Lung (tissue), 12 donors: ENCODE measurements around the gene PARD3. TPM values are rescaled to one million over a fixed set of nuclear protein-coding genes. Genes with fewer than 3 reads are reported as not detected.
A peak's percentile ranks its signal among the peaks of the same experiment; 100 is the strongest.

Experiments used
- ATAC-seq: fragments of 200-7000 bp; cut with Tn5 transposase; one replicate; pipeline ENCODE4 v1.9.1; 2020; ENCODE audit warnings: moderate number of reproducible peaks; ENCODE audit not compliant: insufficient read depth, low FRiP score
- DNase-seq, 3 donors: peaks; one replicate each; pipeline ENCODE4 v3.0.0-alpha.2; 2013 to 2017
- H3K27ac ChIP-seq, 2 donors: one replicate each; pipeline ENCODE4 v1.5.1; 2013; ENCODE audit warnings: mild to moderate bottlenecking in 2 of 2, moderate library complexity in 2 of 2, control low read depth in 1 of 2, inconsistent platforms in 1 of 2, low read depth in 1 of 2, low read length in 1 of 2
- H3K27me3 ChIP-seq, 3 donors: one replicate each; pipeline ENCODE4 v1.5.1; 2013; ENCODE audit warnings: low read length in 2 of 3; ENCODE audit not compliant: control insufficient read depth in 3 of 3, insufficient read depth in 3 of 3
- H3K36me3 ChIP-seq, 4 donors: one replicate each; pipeline ENCODE4 v1.5.1; 2013; ENCODE audit warnings: low read length in 4 of 4, mild to moderate bottlenecking in 1 of 4, moderate library complexity in 1 of 4; ENCODE audit not compliant: control insufficient read depth in 4 of 4, insufficient read depth in 4 of 4
- H3K4me1 ChIP-seq, 5 donors: one replicate each; pipeline ENCODE4 v1.5.1; 2013; ENCODE audit warnings: low read length in 5 of 5, mild to moderate bottlenecking in 2 of 5, moderate library complexity in 1 of 5; ENCODE audit not compliant: control insufficient read depth in 5 of 5, insufficient read depth in 5 of 5
- H3K4me3 ChIP-seq: one replicate; pipeline ENCODE4 v1.5.1; 2013; ENCODE audit warnings: mild to moderate bottlenecking, control low read depth, moderate library complexity
- H3K9ac ChIP-seq, 2 donors: one replicate each; pipeline ENCODE4 v1.5.1; 2013; ENCODE audit warnings: low read length in 2 of 2, control low read depth in 1 of 2; ENCODE audit not compliant: insufficient read depth in 1 of 2
- H3K9me3 ChIP-seq, 4 donors: one replicate each; pipeline ENCODE4 v1.5.1; 2013; ENCODE audit warnings: low read length in 3 of 4, mild to moderate bottlenecking in 1 of 4, moderate library complexity in 1 of 4; ENCODE audit not compliant: control insufficient read depth in 4 of 4, insufficient read depth in 3 of 4
- WGBS, 2 donors: extraction: QIAGEN DNeasy Blood & Tissue Kit; methylation state at CpG; one replicate each; pipeline ENCODE4 v1.1.7; 2013; 5-methylcytosine and 5-hydroxymethylcytosine counted together
- polyA plus RNA-seq, 2 donors: library from polyadenylated mRNA; stranded (reverse); fragments of 200-250 nt; gene quantifications; one replicate each; pipeline ENCODE4 v1.2.1, GENCODE V29; 2013
- total RNA-seq, 2 donors: library from RNA; depleted of rRNA in 1 of 2; stranded (reverse); fragments of >200 nt in 1 of 2; gene quantifications; one replicate each; pipeline ENCODE4 v1.2.1, GENCODE V29; 2014 to 2021
- TF ChIP-seq, protein P1 (sequence below): IDR thresholded peaks from 2 replicates; pipeline ENCODE4 v1.5.1; 2012; ENCODE audit warnings: mild to moderate bottlenecking; ENCODE audit errors: control extremely low read depth, extremely low read depth
- donor health status: control.
- donor health status: control.
- donor health status: Bipolar disorder and iron deficiency.
- donor health status: healthy.
- donor health status: DM: yes; HTN: yes; CAD: no.

PARD3 gene
- total and polyA plus RNA-seq, 4 donors, result 10.3 to 69.2 (median 27.6) TPM

- Histone ChIP-seq H3K27me3 (no peaks in the 10 kb centered on the region), H3K27ac (no peak overlapping the region), H3K9ac (no peak overlapping the region), H3K9me3 (no peaks in the 10 kb centered on the region), H3K36me3 (peaks cover 0 to 5% (median 0%) of the 10 kb centered on the region in 4 donors), H3K4me1 (peaks cover 0 to 8% (median 0%) of the 10 kb centered on the region in 5 donors), H3K4me3 (no peak overlapping the region)
- DNase-seq, result peak in 2 of 3 donors; percentile 82 to 85
- 86 to 93% methylated on average over 3 of the region's 3 CpGs for WGBS, 2 donors
- ATAC-seq, result no peak
- TF ChIP-seq, protein P1, sequence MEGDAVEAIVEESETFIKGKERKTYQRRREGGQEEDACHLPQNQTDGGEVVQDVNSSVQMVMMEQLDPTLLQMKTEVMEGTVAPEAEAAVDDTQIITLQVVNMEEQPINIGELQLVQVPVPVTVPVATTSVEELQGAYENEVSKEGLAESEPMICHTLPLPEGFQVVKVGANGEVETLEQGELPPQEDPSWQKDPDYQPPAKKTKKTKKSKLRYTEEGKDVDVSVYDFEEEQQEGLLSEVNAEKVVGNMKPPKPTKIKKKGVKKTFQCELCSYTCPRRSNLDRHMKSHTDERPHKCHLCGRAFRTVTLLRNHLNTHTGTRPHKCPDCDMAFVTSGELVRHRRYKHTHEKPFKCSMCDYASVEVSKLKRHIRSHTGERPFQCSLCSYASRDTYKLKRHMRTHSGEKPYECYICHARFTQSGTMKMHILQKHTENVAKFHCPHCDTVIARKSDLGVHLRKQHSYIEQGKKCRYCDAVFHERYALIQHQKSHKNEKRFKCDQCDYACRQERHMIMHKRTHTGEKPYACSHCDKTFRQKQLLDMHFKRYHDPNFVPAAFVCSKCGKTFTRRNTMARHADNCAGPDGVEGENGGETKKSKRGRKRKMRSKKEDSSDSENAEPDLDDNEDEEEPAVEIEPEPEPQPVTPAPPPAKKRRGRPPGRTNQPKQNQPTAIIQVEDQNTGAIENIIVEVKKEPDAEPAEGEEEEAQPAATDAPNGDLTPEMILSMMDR, result no peak
These were observed 428.2 kb downstream of the PARD3 start for GRCh38 chr10:34386921-34387320.

DNA sequence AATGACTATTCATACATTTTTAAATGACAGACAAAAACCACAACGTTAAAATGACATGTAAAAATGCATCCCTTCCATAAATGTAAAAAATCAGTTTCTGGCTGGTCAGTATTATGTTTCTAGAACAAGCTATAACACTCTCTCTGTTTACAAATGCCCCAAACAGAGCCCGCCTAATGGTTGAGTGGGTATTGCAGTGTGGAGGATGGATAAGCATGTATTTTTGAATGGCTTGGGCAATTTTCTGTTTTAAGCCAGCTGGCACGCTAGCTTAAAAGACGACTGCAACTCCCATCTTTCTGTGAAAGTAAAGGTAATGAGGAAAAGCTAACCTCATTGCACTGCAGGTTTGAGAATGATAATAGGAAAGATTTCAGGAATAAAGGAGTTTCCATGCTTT is 430.7 kb downstream of the PARD3 start:
- Histone ChIP-seq H3K4me1 (peaks cover 0 to 9% (median 0%) of the 10 kb centered on the region in 5 donors), H3K9me3 (peaks cover 0 to 2% (median 0%) of the 10 kb centered on the region in 4 donors), H3K36me3 (peaks cover 2 to 6% (median 4%) of the 10 kb centered on the region in 4 donors), H3K27me3 (no peaks in the 10 kb centered on the region), H3K4me3 (no peak overlapping the region), H3K9ac (no peak overlapping the region), H3K27ac (no peak overlapping the region)
- TF ChIP-seq, protein P1, result no peak
- no peak for ATAC-seq
- DNase-seq, result no peak
- WGBS, 2 donors, result 88 to 90% methylated on average over 4 of the region's 4 CpGs

GRCh38 chr10:34382626-34383025 is 432.5 kb downstream of the PARD3 start:
- Histone ChIP-seq H3K27ac (no peak overlapping the region), H3K27me3 (no peaks in the 10 kb centered on the region), H3K4me3 (no peak overlapping the region), H3K4me1 (peaks cover 0 to 6% (median 0%) of the 10 kb centered on the region in 5 donors), H3K36me3 (peaks cover 2 to 9% (median 4%) of the 10 kb centered on the region in 4 donors), H3K9me3 (peaks cover 0 to 2% (median 0%) of the 10 kb centered on the region in 4 donors), H3K9ac (no peak overlapping the region)
- 96% methylated on average over 10 of the region's 10 CpGs for WGBS, 2 donors
- no peak for DNase-seq
- TF ChIP-seq, protein P1, result no peak
- ATAC-seq, result no peak

- WGBS, 2 donors, result 88 to 93% methylated on average over 3 of the region's 3 CpGs
- TF ChIP-seq, protein P1, result no peak
- no peak overlapping the region for H3K4me3 ChIP-seq
- no peak overlapping the region for H3K27ac ChIP-seq
- no peak for DNase-seq
- no peak overlapping the region for H3K9ac ChIP-seq
- no peaks in the 10 kb centered on the region for H3K27me3 ChIP-seq
- H3K4me1 ChIP-seq, result peaks cover 0 to 3% (median 0%) of the 10 kb centered on the region in 5 donors
- H3K36me3 ChIP-seq, result peaks cover 3 to 9% (median 4%) of the 10 kb centered on the region in 4 donors
- H3K9me3 ChIP-seq, result peaks cover 0 to 2% (median 0%) of the 10 kb centered on the region in 4 donors
- ATAC-seq, result no peak
These were observed 434.2 kb downstream of the PARD3 start for GRCh38 chr10:34380856-34381255.
